Right lobe of liver (tissue), 4 donors: ENCODE results near the gene PLCXD3.

ENCODE experiments used
- POLR2A ChIP-seq: fragments of 450-650 bp; IDR thresholded peaks from one replicate; pipeline ENCODE4 v1.6.1; 2017; ENCODE audit warnings: antibody characterized with exemption, mild to moderate bottlenecking
- TF ChIP-seq, protein P1 (sequence below), 4 donors: fragments of 200-600 bp in 3 of 4; fragments of 450-650 bp in 1 of 4; IDR thresholded peaks; one replicate each; pipeline versions ENCODE4 v1.5.1 to v1.8.0; 2016 to 2022; ENCODE audit warnings: antibody characterized with exemption in 4 of 4, mild to moderate bottlenecking in 2 of 4
- donor health status: DM: no; HTN: no; CAD: no.
- donor health status: DM: no; HTN: no; CAD: no.
- donor health status: DM: no; HTN: yes; CAD: no.

DNA sequence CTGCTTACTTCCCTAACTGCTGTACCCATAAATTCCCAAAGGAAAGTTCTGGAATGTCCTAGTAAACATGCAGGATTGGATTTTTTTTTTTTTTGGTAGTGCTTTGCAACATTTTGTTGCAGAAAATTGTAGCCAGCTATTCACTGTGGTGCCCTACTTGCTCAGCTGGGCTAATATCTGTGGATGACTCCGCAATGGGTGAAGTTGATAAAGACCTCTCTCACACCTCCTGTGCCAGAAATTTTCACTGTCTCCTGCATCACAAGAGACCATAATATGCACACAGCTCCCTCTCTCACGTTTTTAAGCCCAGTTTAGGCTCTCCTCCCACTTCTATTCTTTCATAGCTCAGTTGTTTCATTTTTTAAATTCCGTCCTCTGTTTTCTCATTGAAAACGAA is 160.6 kb downstream of the PLCXD3 start:
- TF ChIP-seq POLR2A: no peak
- TF ChIP-seq, protein P1, sequence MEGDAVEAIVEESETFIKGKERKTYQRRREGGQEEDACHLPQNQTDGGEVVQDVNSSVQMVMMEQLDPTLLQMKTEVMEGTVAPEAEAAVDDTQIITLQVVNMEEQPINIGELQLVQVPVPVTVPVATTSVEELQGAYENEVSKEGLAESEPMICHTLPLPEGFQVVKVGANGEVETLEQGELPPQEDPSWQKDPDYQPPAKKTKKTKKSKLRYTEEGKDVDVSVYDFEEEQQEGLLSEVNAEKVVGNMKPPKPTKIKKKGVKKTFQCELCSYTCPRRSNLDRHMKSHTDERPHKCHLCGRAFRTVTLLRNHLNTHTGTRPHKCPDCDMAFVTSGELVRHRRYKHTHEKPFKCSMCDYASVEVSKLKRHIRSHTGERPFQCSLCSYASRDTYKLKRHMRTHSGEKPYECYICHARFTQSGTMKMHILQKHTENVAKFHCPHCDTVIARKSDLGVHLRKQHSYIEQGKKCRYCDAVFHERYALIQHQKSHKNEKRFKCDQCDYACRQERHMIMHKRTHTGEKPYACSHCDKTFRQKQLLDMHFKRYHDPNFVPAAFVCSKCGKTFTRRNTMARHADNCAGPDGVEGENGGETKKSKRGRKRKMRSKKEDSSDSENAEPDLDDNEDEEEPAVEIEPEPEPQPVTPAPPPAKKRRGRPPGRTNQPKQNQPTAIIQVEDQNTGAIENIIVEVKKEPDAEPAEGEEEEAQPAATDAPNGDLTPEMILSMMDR (IDR thresholded peaks at IDR 0.05): no peak
